Measurements from ENCODE around the gene MSI2.

The MSI2 gene

GRCh38 chr17:57586742-57587141 is 330.4 kb downstream of the MSI2 start:
- no CpG with 5 or more reads among the region's 4 CpGs for WGBS (ENCODE audit: insufficient coverage, insufficient read length)
- H3K4me1 ChIP-seq (ENCODE audit: control insufficient read depth, insufficient read depth, low read length) = peaks cover 4% of the 10 kb centered on the region; the same call in 1 of the 2 replicates
- no peaks in the 10 kb centered on the region for H3K9me3 ChIP-seq (ENCODE audit: control insufficient read depth, insufficient read depth, low read length)
- H3K36me3 ChIP-seq (ENCODE audit: control insufficient read depth, insufficient read depth, low read length) = no peaks in the 10 kb centered on the region
- DNase-seq (ENCODE audit: low read depth, low spot score) = no peak
- no peak overlapping the region for H3K27ac ChIP-seq (ENCODE audit: low read length)
- H3K27me3 ChIP-seq (ENCODE audit: control insufficient read depth, insufficient read depth, low read length) = no peaks in the 10 kb centered on the region
- H3K4me3 ChIP-seq (ENCODE audit: low read length) = no peak overlapping the region

GRCh38 chr17:57587193-57587969 is 331.1 kb downstream of the MSI2 start:
- no peak for DNase-seq (ENCODE audit: low read depth, low spot score)
- no CpG with 5 or more reads among the region's 16 CpGs for WGBS (ENCODE audit: insufficient coverage, insufficient read length)
- H3K36me3 ChIP-seq (ENCODE audit: control insufficient read depth, insufficient read depth, low read length) = no peaks in the 10 kb centered on the region

GRCh38 chr17:57588086-57588485 is 331.8 kb downstream of the MSI2 start:
- H3K27me3 ChIP-seq (ENCODE audit: control insufficient read depth, insufficient read depth, low read length) = no peaks in the 10 kb centered on the region
- H3K27ac ChIP-seq (ENCODE audit: low read length) = no peak overlapping the region
- no peaks in the 10 kb centered on the region for H3K9me3 ChIP-seq (ENCODE audit: control insufficient read depth, insufficient read depth, low read length)
- whole genome bisulfite sequencing (ENCODE audit: insufficient coverage, insufficient read length) = no CpG with 5 or more reads among the region's 5 CpGs
- no peak overlapping the region for H3K4me3 ChIP-seq (ENCODE audit: low read length)
- no peak for DNase-seq (ENCODE audit: low read depth, low spot score)
- H3K4me1 ChIP-seq (ENCODE audit: control insufficient read depth, insufficient read depth, low read length) = peaks cover 4% of the 10 kb centered on the region; the same call in 1 of the 2 replicates
- no peaks in the 10 kb centered on the region for H3K36me3 ChIP-seq (ENCODE audit: control insufficient read depth, insufficient read depth, low read length)

More at GRCh38 chr17:57587193-57587969, 331.1 kb downstream of the MSI2 start:
- Histone ChIP-seq H3K27me3 (ENCODE audit: control insufficient read depth, insufficient read depth, low read length) (no peaks in the 10 kb centered on the region), H3K4me1 (ENCODE audit: control insufficient read depth, insufficient read depth, low read length) (peaks cover 4% of the 10 kb centered on the region; the same call in 1 of the 2 replicates), H3K9me3 (ENCODE audit: control insufficient read depth, insufficient read depth, low read length) (no peaks in the 10 kb centered on the region), H3K4me3 (ENCODE audit: low read length) (no peak overlapping the region), H3K27ac (ENCODE audit: low read length) (no peak overlapping the region)

GRCh38 chr17:57589151-57590034 is 333.1 kb downstream of the MSI2 start:
- Histone ChIP-seq H3K4me1 (ENCODE audit: control insufficient read depth, insufficient read depth, low read length) (peaks cover 7% of the 10 kb centered on the region; the same call in 1 of the 2 replicates), H3K36me3 (ENCODE audit: control insufficient read depth, insufficient read depth, low read length) (no peaks in the 10 kb centered on the region), H3K27ac (ENCODE audit: low read length) (no peak overlapping the region), H3K4me3 (ENCODE audit: low read length) (no peak overlapping the region), H3K9me3 (ENCODE audit: control insufficient read depth, insufficient read depth, low read length) (no peaks in the 10 kb centered on the region), H3K27me3 (ENCODE audit: control insufficient read depth, insufficient read depth, low read length) (no peaks in the 10 kb centered on the region)
- WGBS (ENCODE audit: insufficient coverage, insufficient read length) = no CpG with 5 or more reads among the region's 15 CpGs
- no peak for DNase-seq (ENCODE audit: low read depth, low spot score)

GRCh38 chr17:57593739-57594462 is 337.6 kb downstream of the MSI2 start:
- Histone ChIP-seq H3K36me3 (ENCODE audit: control insufficient read depth, insufficient read depth, low read length) (no peaks in the 10 kb centered on the region), H3K27ac (ENCODE audit: low read length) (no peak overlapping the region), H3K9me3 (ENCODE audit: control insufficient read depth, insufficient read depth, low read length) (no peaks in the 10 kb centered on the region), H3K27me3 (ENCODE audit: control insufficient read depth, insufficient read depth, low read length) (no peaks in the 10 kb centered on the region), H3K4me1 (ENCODE audit: control insufficient read depth, insufficient read depth, low read length) (peaks cover 5% of the 10 kb centered on the region), H3K4me3 (ENCODE audit: low read length) (no peak overlapping the region)
- DNase-seq (ENCODE audit: low read depth, low spot score) = no peak
- WGBS (ENCODE audit: insufficient coverage, insufficient read length) = no CpG with 5 or more reads among the region's 14 CpGs

- Histone ChIP-seq H3K4me1 (ENCODE audit: control insufficient read depth, insufficient read depth, low read length) (peaks cover 5% of the 10 kb centered on the region), H3K4me3 (ENCODE audit: low read length) (no peak overlapping the region), H3K36me3 (ENCODE audit: control insufficient read depth, insufficient read depth, low read length) (no peaks in the 10 kb centered on the region), H3K27me3 (ENCODE audit: control insufficient read depth, insufficient read depth, low read length) (no peaks in the 10 kb centered on the region), H3K9me3 (ENCODE audit: control insufficient read depth, insufficient read depth, low read length) (no peaks in the 10 kb centered on the region), H3K27ac (ENCODE audit: low read length) (no peak overlapping the region)
- DNase-seq (ENCODE audit: low read depth, low spot score) = no peak
- WGBS (ENCODE audit: insufficient coverage, insufficient read length) = no CpG with 5 or more reads among the region's 5 CpGs
Observed at GRCh38 chr17:57594767-57595166, 338.4 kb downstream of the MSI2 start.

GRCh38 chr17:57595426-57595825 is 339.1 kb downstream of the MSI2 start:
- Histone ChIP-seq H3K36me3 (ENCODE audit: control insufficient read depth, insufficient read depth, low read length) (no peaks in the 10 kb centered on the region), H3K4me1 (ENCODE audit: control insufficient read depth, insufficient read depth, low read length) (peaks cover 5% of the 10 kb centered on the region), H3K4me3 (ENCODE audit: low read length) (no peak overlapping the region), H3K27me3 (ENCODE audit: control insufficient read depth, insufficient read depth, low read length) (no peaks in the 10 kb centered on the region), H3K27ac (ENCODE audit: low read length) (no peak overlapping the region), H3K9me3 (ENCODE audit: control insufficient read depth, insufficient read depth, low read length) (no peaks in the 10 kb centered on the region)
- DNase-seq (ENCODE audit: low read depth, low spot score) = no peak
- WGBS (ENCODE audit: insufficient coverage, insufficient read length) = no CpG with 5 or more reads among the region's 4 CpGs

GRCh38 chr17:57595947-57596695 is 339.8 kb downstream of the MSI2 start:
- H3K27ac ChIP-seq (ENCODE audit: low read length) = no peak overlapping the region

GRCh38 chr17:57597101-57597500 is 340.8 kb downstream of the MSI2 start:
- WGBS (ENCODE audit: insufficient coverage, insufficient read length) = no CpG with 5 or more reads among the region's 5 CpGs
- no peaks in the 10 kb centered on the region for H3K27me3 ChIP-seq (ENCODE audit: control insufficient read depth, insufficient read depth, low read length)
- H3K4me3 ChIP-seq (ENCODE audit: low read length) = no peak overlapping the region
- H3K36me3 ChIP-seq (ENCODE audit: control insufficient read depth, insufficient read depth, low read length) = no peaks in the 10 kb centered on the region
- peaks cover 5% of the 10 kb centered on the region for H3K4me1 ChIP-seq (ENCODE audit: control insufficient read depth, insufficient read depth, low read length)
- H3K9me3 ChIP-seq (ENCODE audit: control insufficient read depth, insufficient read depth, low read length) = no peaks in the 10 kb centered on the region
- DNase-seq (ENCODE audit: low read depth, low spot score) = no peak
- no peak overlapping the region for H3K27ac ChIP-seq (ENCODE audit: low read length)

More at GRCh38 chr17:57595947-57596695, 339.8 kb downstream of the MSI2 start:
- Histone ChIP-seq H3K9me3 (ENCODE audit: control insufficient read depth, insufficient read depth, low read length) (no peaks in the 10 kb centered on the region), H3K36me3 (ENCODE audit: control insufficient read depth, insufficient read depth, low read length) (no peaks in the 10 kb centered on the region), H3K4me3 (ENCODE audit: low read length) (no peak overlapping the region), H3K27me3 (ENCODE audit: control insufficient read depth, insufficient read depth, low read length) (no peaks in the 10 kb centered on the region), H3K4me1 (ENCODE audit: control insufficient read depth, insufficient read depth, low read length) (peaks cover 5% of the 10 kb centered on the region)
- DNase-seq (ENCODE audit: low read depth, low spot score) = no peak
- no CpG with 5 or more reads among the region's 27 CpGs for WGBS (ENCODE audit: insufficient coverage, insufficient read length)
